Keratinocyte (primary cell): ENCODE measurements around the gene CIAO1.

Experiments
- CTCF ChIP-seq, 3 experiments: IDR thresholded peaks in 1 of 3; conservative IDR thresholded peaks in 1 of 3; optimal IDR thresholded peaks in 1 of 3; 2 replicates in 2 of 3; 3 replicates in 1 of 3; pipeline versions ENCODE3 to v1.5.1; 2011; ENCODE audit warnings: low read length in 3 of 3, mild to moderate bottlenecking in 3 of 3, moderate library complexity in 2 of 3, control low read depth in 1 of 3, inconsistent platforms in 1 of 3; ENCODE audit not compliant: insufficient read depth in 2 of 3; ENCODE audit errors: extremely low read depth in 1 of 3
- EZH2 ChIP-seq: IDR thresholded peaks from one replicate; pipeline ENCODE4 v1.6.1; 2012; ENCODE audit warnings: inconsistent platforms, mild to moderate bottlenecking, low read length, moderate library complexity

- TF ChIP-seq CTCF (optimal IDR thresholded peaks at IDR 0.05 in 1 of 3, IDR thresholded peaks at IDR 0.05 in 1 of 3, conservative IDR thresholded peaks at IDR 0.05 in 1 of 3; ENCODE audit: extremely low read depth in 1 of 3, insufficient read depth in 2 of 3, low read length in 3 of 3): no peak
- TF ChIP-seq EZH2: no peak
Observed at GRCh38 chr2:96225016-96225533, 41.0 kb upstream of the CIAO1 start.
